ENCODE data around the gene MYH11.

MYH11 gene

GRCh38 chr16:15654591-15654990 lies 202.2 kb downstream of the MYH11 start:
- DNase-seq, result no peak

DNA sequence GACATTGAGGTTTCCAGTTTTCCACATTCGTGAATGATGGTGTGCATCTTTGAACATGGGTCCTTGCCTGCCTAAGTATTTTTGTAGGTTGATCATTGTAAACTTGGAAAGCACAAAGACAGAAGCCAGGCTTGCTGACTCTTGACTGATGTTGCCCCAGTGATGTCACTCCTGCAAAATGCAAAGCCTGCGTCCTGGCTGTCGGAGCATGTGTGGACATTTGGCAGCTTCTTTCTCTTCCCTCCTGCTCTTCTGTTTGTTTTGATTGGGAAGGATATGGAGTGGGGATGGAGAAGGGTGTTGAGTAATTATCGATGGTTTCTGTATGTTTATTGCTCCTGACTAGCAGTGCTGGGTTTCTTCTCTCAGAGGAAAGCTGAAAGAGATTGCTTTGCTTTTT lies 203.6 kb downstream of the MYH11 start:
- DNase-seq, result no peak

All from NCI-H1048 (cell line).